HepG2 (cell line): ENCODE results near the gene CACNA1I. TPM values are rescaled to one million over a fixed set of nuclear protein-coding genes. Genes with fewer than 3 reads are reported as not detected.

Experiments used
- ATM ChIP-seq: fragments of 450-650 bp; IDR thresholded peaks from 2 replicates; pipeline ENCODE4 v1.7.1; 2017; ENCODE audit warnings: mild to moderate bottlenecking, borderline replicate concordance
- DDIT3 ChIP-seq: sonication (generic); formaldehyde crosslinking; IDR thresholded peaks from 2 replicates; pipeline ENCODE4 v1.4.0; 2020; ENCODE audit warnings: mild to moderate bottlenecking, missing genetic modification reagents
- JDP2 ChIP-seq: sonication (generic); formaldehyde crosslinking; IDR thresholded peaks from 2 replicates; pipeline ENCODE4 v1.8.1; 2022; ENCODE audit warnings: missing genetic modification reagents, borderline replicate concordance
- NFRKB ChIP-seq: fragments of 450-650 bp; IDR thresholded peaks from 2 replicates; pipeline ENCODE4 v1.6.1; 2017
- NRL ChIP-seq: sonication (generic); formaldehyde crosslinking; IDR thresholded peaks from 2 replicates; pipeline ENCODE4 v1.5.0; 2020; ENCODE audit warnings: missing genetic modification reagents, mild to moderate bottlenecking, moderate library complexity, borderline replicate concordance
- POLR2A ChIP-seq, 2 experiments: IDR thresholded peaks; 2 replicates each; pipeline ENCODE4 v1.6.1; 2011; ENCODE audit warnings: low read depth in 2 of 2, low read length in 2 of 2, mild to moderate bottlenecking in 1 of 2, moderate library complexity in 1 of 2; ENCODE audit not compliant: insufficient read depth in 1 of 2
- SMC3 ChIP-seq: IDR thresholded peaks from 2 replicates; pipeline ENCODE4 v1.6.1; 2011; ENCODE audit warnings: low read length, improper control_type of control experiment
- SP1 ChIP-seq, 2 experiments: fragments of 450-650 bp in 1 of 2; sonication (generic) in 1 of 2; formaldehyde crosslinking in 1 of 2; IDR thresholded peaks; 2 replicates each; pipeline versions ENCODE4 v1.4.0 to v1.6.1; 2016 to 2020; ENCODE audit warnings: missing genetic modification reagents in 1 of 2
- THAP7 ChIP-seq: sonication (generic); formaldehyde crosslinking; IDR thresholded peaks from 2 replicates; pipeline ENCODE4 v1.8.1; 2023; ENCODE audit warnings: mild to moderate bottlenecking, missing genetic modification reagents
- ZBTB4 ChIP-seq: sonication (generic); formaldehyde crosslinking; IDR thresholded peaks from 2 replicates; pipeline ENCODE4 v1.4.0; 2020; ENCODE audit warnings: missing genetic modification reagents, mild to moderate bottlenecking, borderline replicate concordance
- ZBTB40 ChIP-seq, 2 experiments: fragments of 450-650 bp in 1 of 2; sonication (generic) in 1 of 2; formaldehyde crosslinking in 1 of 2; IDR thresholded peaks; 2 replicates each; pipeline versions ENCODE4 v1.6.1 to v1.8.0; 2016 to 2022; ENCODE audit warnings: antibody characterized with exemption in 1 of 2, mild to moderate bottlenecking in 1 of 2, missing genetic modification reagents in 1 of 2
- ZBTB42 ChIP-seq: sonication (generic); formaldehyde crosslinking; IDR thresholded peaks from 2 replicates; pipeline ENCODE4 v1.5.0; 2020; ENCODE audit warnings: mild to moderate bottlenecking, missing genetic modification reagents
- ZNF546 ChIP-seq: sonication (generic); formaldehyde crosslinking; conservative IDR thresholded peaks from 2 replicates; pipeline ENCODE4 v1.8.1; 2023; ENCODE audit warnings: mild to moderate bottlenecking, missing genetic modification reagents
- ZNF563 ChIP-seq: sonication (generic); formaldehyde crosslinking; IDR thresholded peaks from 2 replicates; pipeline ENCODE4 v1.8.0; 2022; ENCODE audit warnings: mild to moderate bottlenecking, moderate library complexity, missing genetic modification reagents
- ZNF589 ChIP-seq: sonication (generic); formaldehyde crosslinking; conservative IDR thresholded peaks from 2 replicates; pipeline ENCODE4 v1.8.0; 2022; ENCODE audit warnings: mild to moderate bottlenecking, moderate library complexity, missing genetic modification reagents
- polyA plus RNA-seq, 8 experiments: library from polyadenylated mRNA; depleted of rRNA in 3 of 8; stranded (reverse) in 7 of 8; unstranded in 1 of 8; fragments of >200 nt; fragmentation: Illumina TruSeq in 4 of 8; extraction: Trizol in 4 of 8; gene quantifications; 2 replicates each; pipeline versions ENCODE4 v1.2.1 to v1.2.3, GENCODE V29; 2011 to 2016; ENCODE audit warnings: low read depth in 4 of 8, missing spikeins in 1 of 8, mixed read lengths in 1 of 8; ENCODE audit not compliant: insufficient read depth in 1 of 8
- total RNA-seq, 5 experiments: library from RNA; depleted of rRNA; stranded (reverse); fragments of >200 nt; fragmentation: Illumina TruSeq; extraction: Trizol; gene quantifications; 2 replicates each; pipeline ENCODE4 v1.2.3, GENCODE V29; 2016; ENCODE audit warnings: low read depth in 1 of 5
- TF ChIP-seq, protein P1 (sequence below): IDR thresholded peaks from 2 replicates; pipeline ENCODE4 v1.6.1; 2016; ENCODE audit warnings: low read depth

CACNA1I gene
- total and polyA plus RNA-seq, 2 of the 13 experiments (the other 11 are each of a cell fraction or from before 2014, with no cell fraction given), result not detected

DNA sequence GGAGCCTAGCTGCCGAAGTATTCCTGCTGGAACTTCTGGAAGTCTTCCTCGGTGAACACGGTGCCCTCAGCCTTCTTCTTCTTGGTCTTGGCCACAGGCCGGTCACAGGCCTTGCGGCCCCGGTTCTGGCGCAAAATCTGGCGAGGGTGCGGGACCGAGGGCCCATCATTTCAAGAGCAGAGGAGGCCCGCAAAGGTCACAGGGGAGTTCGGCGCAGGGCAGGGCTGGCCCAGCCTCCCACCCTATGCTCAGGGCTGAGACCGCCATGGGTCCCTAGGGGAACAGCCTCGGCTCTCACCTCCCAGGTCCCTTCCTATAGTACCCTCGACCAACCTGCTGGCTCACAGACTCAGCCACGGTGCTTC is 41.1 kb upstream of the CACNA1I start (continued):
- TF ChIP-seq ZNF546 (no peak), NFRKB (no peak), JDP2 (CRISPR knock-in tag) (no peak), ZBTB40 (IDR thresholded peaks at IDR 0.05) (no peak), ZBTB40 (CRISPR knock-in tag; IDR thresholded peaks at IDR 0.05) (no peak), ZBTB4 (no peak), ATM (no peak), ZNF589 (CRISPR knock-in tag) (no peak), THAP7 (CRISPR knock-in tag) (peak; percentile 22), NRL (CRISPR knock-in tag) (no peak), SP1 (IDR thresholded peaks at IDR 0.05) (no peak), SP1 (CRISPR knock-in tag; IDR thresholded peaks at IDR 0.05) (no peak), DDIT3 (no peak), SMC3 (no peak), ZNF563 (no peak), ZBTB42 (CRISPR knock-in tag) (no peak), POLR2A (IDR thresholded peaks at IDR 0.05; ENCODE audit: insufficient read depth in 1 of 2, low read depth in 2 of 2, low read length in 2 of 2) (no peak)
- TF ChIP-seq, protein P1, sequence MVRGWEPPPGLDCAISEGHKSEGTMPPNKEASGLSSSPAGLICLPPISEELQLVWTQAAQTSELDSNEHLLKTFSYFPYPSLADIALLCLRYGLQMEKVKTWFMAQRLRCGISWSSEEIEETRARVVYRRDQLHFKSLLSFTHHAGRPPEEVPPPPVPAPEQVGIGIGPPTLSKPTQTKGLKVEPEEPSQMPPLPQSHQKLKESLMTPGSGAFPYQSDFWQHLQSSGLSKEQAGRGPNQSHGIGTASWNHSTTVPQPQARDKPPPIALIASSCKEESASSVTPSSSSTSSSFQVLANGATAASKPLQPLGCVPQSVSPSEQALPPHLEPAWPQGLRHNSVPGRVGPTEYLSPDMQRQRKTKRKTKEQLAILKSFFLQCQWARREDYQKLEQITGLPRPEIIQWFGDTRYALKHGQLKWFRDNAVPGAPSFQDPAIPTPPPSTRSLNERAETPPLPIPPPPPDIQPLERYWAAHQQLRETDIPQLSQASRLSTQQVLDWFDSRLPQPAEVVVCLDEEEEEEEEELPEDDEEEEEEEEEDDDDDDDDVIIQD (CRISPR knock-in tag), result no peak
